Activated CD4-positive, alpha-beta T cell treated with anti-CD3 and anti-CD28 coated beads, Interleukin-2, amount 50 U/mL, for 4 hours (primary cell): ENCODE measurements around the gene MAPK1.
"Not testable (repeated sequence)": the region's sequence is repeated elsewhere in the genome, so short reads cannot be mapped to it uniquely, and the experiment has no call there.

ENCODE experiments used
- DNase-seq, 2 experiments: peaks; one replicate each; pipeline ENCODE4 v3.0.0-alpha.2; 2020

Gene MAPK1

GRCh38 chr22:21867528-21868266, at the start of gene MAPK1:
Gene MAPK1, minus strand, starts transcription at chr22:21867645. Its CDS starts 205 bp downstream, at chr22:21867440.
- DNase-seq, result peak; percentile 92

GRCh38 chr22:21916309-21916918, 49.0 kb upstream of the MAPK1 start:
- no peak for DNase-seq

- no peak for DNase-seq
Observed at GRCh38 chr22:21915624-21916308, 48.3 kb upstream of the MAPK1 start.

- DNase-seq, result not testable (repeated sequence)
Observed at GRCh38 chr22:21914033-21914642, 46.7 kb upstream of the MAPK1 start.

GRCh38 chr22:21910367-21910766, 42.9 kb upstream of the MAPK1 start:
- not testable (repeated sequence) for DNase-seq

GRCh38 chr22:21909871-21910270, 42.4 kb upstream of the MAPK1 start:
- no peak for DNase-seq

- DNase-seq, result no peak
Observed at GRCh38 chr22:21907638-21908522, 40.4 kb upstream of the MAPK1 start.

GRCh38 chr22:21905234-21905633, 37.8 kb upstream of the MAPK1 start:
- DNase-seq, result not testable (repeated sequence)

GRCh38 chr22:21904250-21904789, 36.9 kb upstream of the MAPK1 start:
- no peak for DNase-seq

GRCh38 chr22:21903283-21903682, 35.8 kb upstream of the MAPK1 start:
- no peak for DNase-seq

GRCh38 chr22:21902296-21903087, 35.0 kb upstream of the MAPK1 start:
- no peak for DNase-seq

GRCh38 chr22:21898354-21898896, 31.0 kb upstream of the MAPK1 start:
- DNase-seq, result no peak

- DNase-seq, result no peak
Observed at GRCh38 chr22:21896951-21897513, 29.6 kb upstream of the MAPK1 start.

- not testable (repeated sequence) for DNase-seq
Observed at GRCh38 chr22:21896275-21896674, 28.8 kb upstream of the MAPK1 start.

GRCh38 chr22:21894799-21895198, 27.4 kb upstream of the MAPK1 start:
- no peak for DNase-seq

- no peak for DNase-seq
Observed at GRCh38 chr22:21889251-21889990, 22.0 kb upstream of the MAPK1 start.

GRCh38 chr22:21887841-21888240, 20.4 kb upstream of the MAPK1 start:
- DNase-seq, result no peak

GRCh38 chr22:21883930-21884329, 16.5 kb upstream of the MAPK1 start:
- not testable (repeated sequence) for DNase-seq

GRCh38 chr22:21882754-21883333, 15.4 kb upstream of the MAPK1 start:
- DNase-seq, result not testable (repeated sequence)
